CD4-positive, CD25-positive, alpha-beta regulatory T cell (primary cell): Measurements from ENCODE around the gene RALGAPB. TPM values are rescaled to one million over a fixed set of nuclear protein-coding genes. Genes with fewer than 3 reads are reported as not detected.
A peak's percentile ranks its signal among the peaks of the same experiment; 100 is the strongest.
"Not testable (repeated sequence)": the region's sequence is repeated elsewhere in the genome, so short reads cannot be mapped to it uniquely, and the experiment has no call there.

Experiments
- ATAC-seq, 2 donors: fragments of 150-1000 bp; cut with Tn5 transposase; one replicate each; pipeline ENCODE4 v1.10.0; 2021; ENCODE audit warnings: low read depth in 2 of 2, moderate number of reproducible peaks in 2 of 2, moderate library complexity in 1 of 2
- DNase-seq, 3 donors: peaks; one replicate each; pipeline versions ENCODE4 v3.0.0 to v3.0.0-alpha.2; 2012 to 2022; ENCODE audit warnings: mixed read lengths in 1 of 3
- H3K27ac ChIP-seq: one replicate; pipeline ENCODE4 v1.7.0; 2013; ENCODE audit warnings: mild to moderate bottlenecking, low read length; ENCODE audit not compliant: insufficient read depth, poor library complexity, severe bottlenecking
- H3K27me3 ChIP-seq: one replicate; pipeline ENCODE4 v1.7.0; 2013; ENCODE audit warnings: low read length; ENCODE audit not compliant: control insufficient read depth, insufficient read depth
- H3K36me3 ChIP-seq: one replicate; pipeline ENCODE4 v1.7.0; 2013; ENCODE audit warnings: mild to moderate bottlenecking, low read length, moderate library complexity; ENCODE audit not compliant: control insufficient read depth, insufficient read depth
- H3K4me1 ChIP-seq: 2 replicates; pipeline ENCODE4 v1.7.0; 2013; ENCODE audit warnings: mild to moderate bottlenecking, low read length; ENCODE audit not compliant: insufficient read depth, control insufficient read depth, poor library complexity, severe bottlenecking
- H3K4me3 ChIP-seq: one replicate; pipeline ENCODE4 v1.7.0; 2013; ENCODE audit warnings: low read depth, mild to moderate bottlenecking, low read length, moderate library complexity
- H3K9me3 ChIP-seq, 2 experiments: 1 replicate in 1 of 2; 2 replicates in 1 of 2; pipeline ENCODE4 v1.7.0; 2013; ENCODE audit warnings: low read length in 2 of 2, mild to moderate bottlenecking in 1 of 2, moderate library complexity in 1 of 2; ENCODE audit not compliant: control insufficient read depth in 2 of 2
- H3K27ac Mint-ChIP-seq, 3 donors: one replicate each; pipeline ENCODE4 v1.8.0; 2020 to 2022; ENCODE audit warnings: mild to moderate bottlenecking in 3 of 3, mixed read lengths in 3 of 3, moderate library complexity in 2 of 3
- H3K27me3 Mint-ChIP-seq: one replicate; pipeline ENCODE4 v1.8.0; 2022; ENCODE audit warnings: mild to moderate bottlenecking, mixed read lengths
- H3K36me3 Mint-ChIP-seq: one replicate; pipeline ENCODE4 v1.8.0; 2020; ENCODE audit warnings: mixed read lengths
- H3K4me1 Mint-ChIP-seq, 4 donors: one replicate each; pipeline ENCODE4 v1.8.0; 2020 to 2022; ENCODE audit warnings: mixed read lengths in 4 of 4, mild to moderate bottlenecking in 1 of 4
- H3K4me3 Mint-ChIP-seq, 4 donors: one replicate each; pipeline ENCODE4 v1.8.0; 2020 to 2022; ENCODE audit warnings: mild to moderate bottlenecking in 4 of 4, mixed read lengths in 4 of 4, moderate library complexity in 3 of 4
- H3K9me3 Mint-ChIP-seq, 7 donors: one replicate each; pipeline ENCODE4 v1.8.0; 2020 to 2022; ENCODE audit warnings: mixed read lengths in 7 of 7, mild to moderate bottlenecking in 3 of 7, moderate library complexity in 2 of 7
- polyA plus RNA-seq, 4 donors: library from polyadenylated mRNA; unstranded; fragments of 300-500 nt; fragmentation: Illumina TruSeq; gene quantifications; one replicate each; pipeline ENCODE4 v1.2.3, GENCODE V29; 2021
- total RNA-seq: library from RNA; stranded (reverse); gene quantifications from one replicate; pipeline ENCODE4 v1.2.3, GENCODE V29; 2022

RALGAPB gene
- total and polyA plus RNA-seq, 5 donors from 2014 or later = 10.7 to 59.1 (median 11.1) TPM

GRCh38 chr20:38430679-38431325, 41.8 kb upstream of the RALGAPB start:
- no peaks in the 10 kb centered on the region for H3K9me3 ChIP-seq
- no peaks in the 10 kb centered on the region for H3K27me3 ChIP-seq
- no peak overlapping the region for H3K4me3 ChIP-seq
- no peak overlapping the region for H3K27ac ChIP-seq
- peaks cover 46% of the 10 kb centered on the region for H3K36me3 Mint-ChIP-seq
- peak overlapping the region in 1 of 4 donors; percentile 21 for H3K4me3 Mint-ChIP-seq
- H3K9me3 Mint-ChIP-seq = no peaks in the 10 kb centered on the region
- peak overlapping the region in 1 of 3 donors; percentile 62 for H3K27ac Mint-ChIP-seq
- peaks cover 72% of the 10 kb centered on the region for H3K36me3 ChIP-seq
- H3K4me1 Mint-ChIP-seq = peaks cover 9 to 81% (median 34%) of the 10 kb centered on the region in 4 donors
- H3K27me3 Mint-ChIP-seq = peaks cover 7% of the 10 kb centered on the region
- no peak for ATAC-seq
- peaks cover 17% of the 10 kb centered on the region for H3K4me1 ChIP-seq
- DNase-seq = no peak

- no peaks in the 10 kb centered on the region for H3K27me3 ChIP-seq
- Mint-ChIP-seq H3K4me3 (peak overlapping the region; percentile 29 to 99 (median 42)), H3K4me1 (peaks cover 5 to 73% (median 30%) of the 10 kb centered on the region in 4 donors), H3K27me3 (peaks cover 10% of the 10 kb centered on the region), H3K36me3 (peaks cover 31% of the 10 kb centered on the region), H3K9me3 (no peaks in the 10 kb centered on the region), H3K27ac (peak overlapping the region in 2 of 3 donors; percentile 42 to 60)
- H3K9me3 ChIP-seq = no peaks in the 10 kb centered on the region
- H3K4me3 ChIP-seq = no peak overlapping the region
- H3K4me1 ChIP-seq = peaks cover 17% of the 10 kb centered on the region
- H3K36me3 ChIP-seq = peaks cover 57% of the 10 kb centered on the region
- no peak overlapping the region for H3K27ac ChIP-seq
- DNase-seq (no peak), ATAC-seq (no peak)
Measured at GRCh38 chr20:38432292-38432691, 40.4 kb upstream of the RALGAPB start.

GRCh38 chr20:38432870-38433269, 39.8 kb upstream of the RALGAPB start:
- peaks cover 5 to 69% (median 30%) of the 10 kb centered on the region in 4 donors for H3K4me1 Mint-ChIP-seq
- not testable (repeated sequence) for DNase-seq, H3K27me3 ChIP-seq, H3K9me3 Mint-ChIP-seq, H3K4me3 ChIP-seq, H3K9me3 ChIP-seq, H3K27ac ChIP-seq, ATAC-seq
- peaks cover 27% of the 10 kb centered on the region for H3K36me3 Mint-ChIP-seq
- H3K4me3 Mint-ChIP-seq = peak overlapping the region; percentile 52 to 99 (median 98)
- Histone ChIP-seq H3K36me3 (peaks cover 52% of the 10 kb centered on the region), H3K4me1 (peaks cover 17% of the 10 kb centered on the region)
- peaks cover 11% of the 10 kb centered on the region for H3K27me3 Mint-ChIP-seq
- peak overlapping the region in 2 of 3 donors; percentile 42 to 60 for H3K27ac Mint-ChIP-seq

- Histone ChIP-seq H3K4me3 (peak overlapping the region; percentile 79), H3K9me3 (no peaks in the 10 kb centered on the region), H3K4me1 (peaks cover 17% of the 10 kb centered on the region), H3K36me3 (peaks cover 46% of the 10 kb centered on the region), H3K27ac (peak overlapping the region; percentile 83), H3K27me3 (no peaks in the 10 kb centered on the region)
- Mint-ChIP-seq H3K9me3 (no peaks in the 10 kb centered on the region), H3K27me3 (peaks cover 17% of the 10 kb centered on the region), H3K4me1 (peaks cover 5 to 64% (median 29%) of the 10 kb centered on the region in 4 donors), H3K27ac (peak overlapping the region; percentile 38 to 96 (median 95)), H3K4me3 (peak overlapping the region; percentile 97 to 100 (median 98)), H3K36me3 (peaks cover 24% of the 10 kb centered on the region)
- no peak for ATAC-seq
- no peak for DNase-seq
Measured at GRCh38 chr20:38433304-38433972, 39.2 kb upstream of the RALGAPB start.

- Histone ChIP-seq H3K27ac (peak overlapping the region; percentile 83), H3K4me3 (peak overlapping the region; percentile 79), H3K9me3 (no peaks in the 10 kb centered on the region), H3K27me3 (no peaks in the 10 kb centered on the region), H3K4me1 (peaks cover 17% of the 10 kb centered on the region), H3K36me3 (peaks cover 37% of the 10 kb centered on the region)
- DNase-seq = peak in 2 of 3 donors; percentile 38 to 61
- Mint-ChIP-seq H3K27ac (peak overlapping the region; percentile 91 to 96 (median 95)), H3K27me3 (peaks cover 18% of the 10 kb centered on the region), H3K36me3 (peaks cover 18% of the 10 kb centered on the region), H3K4me1 (peaks cover 5 to 56% (median 27%) of the 10 kb centered on the region in 4 donors), H3K9me3 (no peaks in the 10 kb centered on the region), H3K4me3 (peak overlapping the region; percentile 97 to 100 (median 98))
- peak in 1 of 2 donors; percentile 24 for ATAC-seq
Measured at GRCh38 chr20:38434301-38434741, 38.3 kb upstream of the RALGAPB start.

- peak within 1 kb of the TSS; percentile 97 to 100 (median 98) for H3K4me3 Mint-ChIP-seq
- H3K36me3 Mint-ChIP-seq = peaks cover 18% of the 10 kb centered on the region
- peaks cover 32% of the 10 kb centered on the region for H3K36me3 ChIP-seq
- H3K27ac Mint-ChIP-seq = peak within 1 kb of the TSS; percentile 91 to 96 (median 95)
- H3K4me1 ChIP-seq = peaks cover 17% of the 10 kb centered on the region
- DNase-seq (peak; percentile 84 to 95 (median 86)), ATAC-seq (peak; percentile 88 to 90)
- no peaks in the 10 kb centered on the region for H3K9me3 Mint-ChIP-seq
- no peaks in the 10 kb centered on the region for H3K27me3 ChIP-seq
- peaks cover 5 to 51% (median 25%) of the 10 kb centered on the region in 4 donors for H3K4me1 Mint-ChIP-seq
- peaks cover 18% of the 10 kb centered on the region for H3K27me3 Mint-ChIP-seq
- no peaks in the 10 kb centered on the region for H3K9me3 ChIP-seq
- peak within 1 kb of the TSS; percentile 79 for H3K4me3 ChIP-seq
- H3K27ac ChIP-seq = peak within 1 kb of the TSS; percentile 83
Measured at GRCh38 chr20:38434770-38435554, 37.7 kb upstream of the RALGAPB start, which contains the start of gene SNHG17. TSS of gene SNHG17 (minus strand) at chr20:38435328.

GRCh38 chr20:38435555-38435939, 37.1 kb upstream of the RALGAPB start:
- H3K4me3 ChIP-seq = peak overlapping the region; percentile 79
- no peak for DNase-seq
- peaks cover 18% of the 10 kb centered on the region for H3K36me3 Mint-ChIP-seq
- peak overlapping the region; percentile 91 to 96 (median 95) for H3K27ac Mint-ChIP-seq
- peaks cover 5 to 50% (median 25%) of the 10 kb centered on the region in 4 donors for H3K4me1 Mint-ChIP-seq
- peaks cover 30% of the 10 kb centered on the region for H3K36me3 ChIP-seq
- no peaks in the 10 kb centered on the region for H3K9me3 ChIP-seq
- ATAC-seq = no peak
- H3K27me3 Mint-ChIP-seq = peaks cover 18% of the 10 kb centered on the region
- H3K27ac ChIP-seq = no peak overlapping the region
- H3K4me1 ChIP-seq = peaks cover 17% of the 10 kb centered on the region
- peak overlapping the region; percentile 97 to 100 (median 98) for H3K4me3 Mint-ChIP-seq
- H3K9me3 Mint-ChIP-seq = no peaks in the 10 kb centered on the region
- H3K27me3 ChIP-seq = peaks cover 2% of the 10 kb centered on the region
